GM18907 (cell line): Measurements from ENCODE around the gene ABCB1.
"Not testable (repeated sequence)": the region's sequence is repeated elsewhere in the genome, so short reads cannot be mapped to it uniquely, and the experiment has no call there.

Experiments used
- ATAC-seq: cut with Tn5 transposase; IDR thresholded peaks from one replicate; pipeline ENCODE4 v1.9.1; 2021; ENCODE audit warnings: mild to moderate bottlenecking, moderate library complexity; ENCODE audit not compliant: unreplicated experiment

Gene ABCB1

GRCh38 chr7:87474533-87475358 is 125.9 kb downstream of the ABCB1 start:
- peak; percentile 85 for ATAC-seq

DNA sequence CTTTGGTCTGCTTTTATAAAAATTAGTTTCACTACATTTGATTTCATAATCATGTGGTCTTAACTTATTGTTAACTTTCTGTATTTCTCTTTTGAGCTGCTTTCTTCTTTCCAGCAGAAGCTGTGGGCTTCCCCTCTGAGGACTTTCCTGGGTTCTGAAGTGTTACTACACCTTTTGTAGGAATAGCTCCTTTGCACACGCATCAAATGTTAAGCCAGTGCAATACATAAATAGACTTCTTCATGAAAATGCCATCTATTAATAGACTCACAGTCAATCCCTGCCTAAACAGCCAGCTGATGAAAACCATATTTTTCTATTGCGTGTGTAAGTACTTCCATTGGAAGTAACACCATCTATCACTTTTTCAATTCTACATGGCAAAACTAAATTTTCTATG is 126.7 kb downstream of the ABCB1 start:
- peak; percentile 7 for ATAC-seq

DNA sequence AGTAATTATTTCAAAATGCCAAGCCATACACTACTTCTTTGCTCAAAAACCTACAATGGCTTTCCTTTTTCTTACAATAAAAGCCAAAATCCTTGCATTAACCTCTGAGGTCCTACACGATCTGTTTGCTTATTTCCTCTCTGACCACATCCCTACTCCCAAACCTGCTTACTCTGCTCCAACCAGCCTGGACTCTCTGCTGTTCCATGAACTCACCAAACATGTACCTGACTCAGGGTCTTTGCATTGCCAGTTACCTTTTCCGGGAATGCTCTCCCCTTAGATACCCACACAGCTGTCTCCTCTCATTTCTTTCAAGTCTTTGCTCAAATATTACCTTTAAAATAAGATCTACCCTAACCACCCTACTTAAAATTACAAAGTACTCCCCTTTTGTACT is 127.5 kb downstream of the ABCB1 start:
- no peak for ATAC-seq

- no peak for ATAC-seq
These were observed 129.2 kb downstream of the ABCB1 start for GRCh38 chr7:87471473-87471872.

DNA sequence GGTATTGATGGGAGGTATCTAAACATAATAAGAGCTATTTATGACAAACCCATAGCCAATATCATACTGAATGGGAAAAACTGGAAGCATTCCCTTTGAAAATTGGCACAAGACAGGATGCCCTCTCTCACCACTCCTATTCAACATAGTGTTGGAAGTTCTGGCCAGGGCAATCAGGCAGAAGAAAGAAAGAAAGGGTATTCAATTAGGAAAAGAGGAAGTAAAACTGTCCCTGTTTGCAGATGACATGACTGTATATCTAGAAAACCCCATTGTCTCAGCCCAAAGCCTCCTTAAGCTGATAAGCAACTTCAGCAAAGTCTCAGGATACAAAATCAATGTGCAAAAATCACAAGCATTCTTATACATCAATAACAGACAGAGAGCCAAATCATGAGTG is 131.5 kb downstream of the ABCB1 start:
- ATAC-seq: not testable (repeated sequence)

GRCh38 chr7:87465534-87465880 is 135.2 kb downstream of the ABCB1 start:
- ATAC-seq: not testable (repeated sequence)

DNA sequence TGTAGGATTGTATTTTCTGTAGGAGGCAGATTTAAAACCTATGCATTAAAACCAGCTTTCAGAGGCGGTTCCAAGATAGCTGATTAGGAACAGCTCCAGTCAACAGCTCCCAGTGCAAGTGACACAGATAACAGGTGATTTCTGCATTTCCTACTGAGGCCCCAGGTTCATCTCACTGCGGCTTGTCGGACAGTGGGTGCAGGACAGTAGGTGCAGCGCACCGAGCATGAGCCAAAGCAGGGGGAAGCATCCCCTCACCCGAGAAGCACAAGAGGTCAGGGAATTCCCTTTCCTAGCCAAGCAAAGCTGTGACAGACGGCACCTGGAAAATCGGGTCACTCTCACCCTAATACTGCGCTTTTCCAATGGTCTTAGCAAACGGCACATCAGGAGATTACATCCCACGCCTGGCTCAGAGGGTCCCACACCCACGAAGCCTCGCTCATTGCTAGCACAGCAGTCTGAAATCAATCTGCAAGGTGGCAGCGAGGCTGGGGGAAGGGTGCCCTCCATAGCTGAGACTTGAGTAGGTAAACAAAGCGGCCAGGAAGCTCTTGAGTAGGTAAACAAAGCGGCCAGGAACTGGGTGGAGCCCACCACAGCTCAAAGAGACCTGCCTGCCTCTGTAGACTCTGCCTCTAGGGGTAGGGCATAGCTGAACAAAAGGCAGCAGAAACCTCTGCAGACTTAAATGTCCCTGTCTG is 135.7 kb downstream of the ABCB1 start:
- not testable (repeated sequence) for ATAC-seq

GRCh38 chr7:87463982-87464381 is 136.7 kb downstream of the ABCB1 start:
- no peak for ATAC-seq

- not testable (repeated sequence) for ATAC-seq
These were observed 140.2 kb downstream of the ABCB1 start for GRCh38 chr7:87460444-87460843.

GRCh38 chr7:87459941-87460340 is 140.7 kb downstream of the ABCB1 start:
- ATAC-seq: no peak

- no peak for ATAC-seq
These were observed 142.5 kb downstream of the ABCB1 start for GRCh38 chr7:87458148-87458547.

DNA sequence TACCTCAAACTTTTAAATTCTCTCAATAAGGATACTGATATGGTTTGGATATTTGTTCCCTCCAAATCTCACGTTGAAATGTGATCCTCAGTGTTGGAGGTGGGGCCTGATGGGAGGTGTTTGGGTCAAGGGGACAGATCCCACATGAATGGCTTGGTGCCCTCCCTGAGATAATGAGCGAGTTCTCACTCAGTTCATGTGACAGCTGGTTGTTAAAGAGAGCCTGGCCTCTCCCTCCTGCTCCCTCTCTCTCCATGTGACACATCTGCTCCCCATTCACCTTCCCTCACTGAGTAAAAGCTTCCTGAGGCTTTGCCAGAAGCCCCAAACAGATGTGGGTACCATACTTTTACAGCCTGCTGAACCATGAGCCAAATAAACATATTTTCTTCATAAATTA is 144.4 kb downstream of the ABCB1 start:
- ATAC-seq: no peak
